HCT116 (cell line): ENCODE results near the gene DHRSX. TPM values are rescaled to one million over a fixed set of nuclear protein-coding genes. Genes with fewer than 3 reads are reported as not detected.

Experiments
- ATAC-seq: fragments of 200-7000 bp; cut with Tn5 transposase; 2 replicates; pipeline ENCODE4 v1.9.1; 2020; ENCODE audit warnings: mild to moderate bottlenecking, moderate library complexity
- BruUV-seq: library from RNA; stranded (reverse); fragments of 400-500 nt; replicated peaks from 2 replicates; lab custom pipeline; 2021; lab: Mats Ljungman, UMichigan
- CTCF ChIA-PET: fragments of 300-600 bp; sonication (Branson Sonifier 250); formaldehyde crosslinking; loops from one replicate; lab custom pipeline; 2021; ENCODE audit warnings: antibody characterized with exemption; lab: Charles Lee
- POLR2A ChIA-PET: fragments of 300-600, 350-600 bp; sonication (Branson Sonifier 250); formaldehyde crosslinking; loops from one replicate; lab custom pipeline; 2021; ENCODE audit warnings: antibody characterized with exemption; lab: Charles Lee
- RAD21 ChIA-PET, 2 experiments: fragments of 300-600 bp; sonication (Branson Sonifier 250); formaldehyde crosslinking; loops; one replicate each; lab custom pipeline; 2023; ENCODE audit warnings: low total read pairs in 2 of 2; ENCODE audit not compliant: uncharacterized antibody in 2 of 2, unreplicated experiment in 2 of 2, low non-redundant PET in 1 of 2; lab: Charles Lee
- DNase-seq: peaks from one replicate; pipeline ENCODE4 v3.0.0-alpha.2; 2010; ENCODE audit warnings: low read depth, low spot score
- H2AFZ ChIP-seq: fragments of 200-600 bp; shearing (Covaris generic), sonication (generic); 2 replicates; pipeline ENCODE4 v1.6.1; 2017; ENCODE audit warnings: low read depth, mixed run types, mixed read lengths, antibody characterized with exemption, low read length; ENCODE audit not compliant: poor library complexity, severe bottlenecking
- H3K27ac ChIP-seq: 2 replicates; pipeline ENCODE4 v1.5.1; 2012; ENCODE audit warnings: low read depth, low read length
- H3K27me3 ChIP-seq: fragments of 200-600 bp; sonication (generic); 2 replicates; pipeline ENCODE4 v1.6.1; 2016; ENCODE audit warnings: mixed run types, low read length, mixed read lengths; ENCODE audit not compliant: insufficient read depth
- H3K36me3 ChIP-seq, 2 experiments: fragments of 200-500 bp in 1 of 2; fragments of 200-600 bp in 1 of 2; sonication (Bioruptor generic) in 1 of 2; sonication (generic) in 1 of 2; 2 replicates each; pipeline versions ENCODE4 v1.5.1 to v1.6.1; 2014 to 2016; ENCODE audit warnings: low read length in 2 of 2, inconsistent platforms in 1 of 2, mixed read lengths in 1 of 2, mixed run types in 1 of 2; ENCODE audit not compliant: insufficient read depth in 2 of 2, control insufficient read depth in 1 of 2
- H3K4me1 ChIP-seq, 2 experiments: fragments of 200-600 bp in 1 of 2; sonication (generic) in 1 of 2; 2 replicates each; pipeline versions ENCODE4 v1.5.1 to v1.6.1; 2012 to 2017; ENCODE audit warnings: low read length in 2 of 2, inconsistent platforms in 1 of 2, mild to moderate bottlenecking in 1 of 2, mixed read lengths in 1 of 2, mixed run types in 1 of 2, moderate library complexity in 1 of 2; ENCODE audit not compliant: insufficient read depth in 2 of 2, control insufficient read depth in 1 of 2
- H3K4me2 ChIP-seq: fragments of 200-600 bp; sonication (generic); 2 replicates; pipeline ENCODE4 v1.6.1; 2017; ENCODE audit warnings: mixed run types, low read length, mixed read lengths
- H3K4me3 ChIP-seq, 2 experiments: fragments of 200-600 bp in 1 of 2; sonication (generic) in 1 of 2; replicated peaks in 1 of 2; 2 replicates each; pipeline ENCODE4 v1.5.1; 2011 to 2016; ENCODE audit warnings: low read length in 2 of 2, control low read depth in 1 of 2, low read depth in 1 of 2, mild to moderate bottlenecking in 1 of 2, mixed read lengths in 1 of 2, mixed run types in 1 of 2
- H3K79me2 ChIP-seq: fragments of 200-600 bp; sonication (generic); 2 replicates; pipeline ENCODE4 v1.6.1; 2017; ENCODE audit warnings: mild to moderate bottlenecking, mixed run types, low read length, moderate library complexity, mixed read lengths; ENCODE audit not compliant: insufficient read depth
- H3K9ac ChIP-seq: fragments of 200-600 bp; sonication (generic); 2 replicates; pipeline ENCODE4 v1.6.1; 2016; ENCODE audit warnings: low read length, mixed read lengths
- H3K9me2 ChIP-seq: fragments of 200-600 bp; sonication (generic), shearing (Covaris generic); 2 replicates; pipeline ENCODE4 v1.6.1; 2017; ENCODE audit warnings: mixed run types, mild to moderate bottlenecking, moderate library complexity; ENCODE audit not compliant: insufficient read depth
- H3K9me3 ChIP-seq, 2 experiments: fragments of 200-500 bp in 1 of 2; fragments of 200-600 bp in 1 of 2; sonication (Bioruptor generic) in 1 of 2; sonication (generic) in 1 of 2; 2 replicates each; pipeline ENCODE4 v1.6.1; 2014 to 2017; ENCODE audit warnings: low read length in 2 of 2, mixed read lengths in 2 of 2, inconsistent platforms in 1 of 2, low read depth in 1 of 2, mild to moderate bottlenecking in 1 of 2, mixed run types in 1 of 2, moderate library complexity in 1 of 2; ENCODE audit not compliant: control insufficient read depth in 1 of 2, insufficient read depth in 1 of 2
- H4K20me1 ChIP-seq: fragments of 200-600 bp; sonication (generic), shearing (Covaris generic); 2 replicates; pipeline ENCODE4 v1.6.1; 2017; ENCODE audit warnings: mixed run types, mild to moderate bottlenecking, moderate library complexity; ENCODE audit not compliant: insufficient read depth
- CBX3 ChIP-seq: IDR thresholded peaks from 2 replicates; pipeline ENCODE4 v1.6.1; 2012; ENCODE audit warnings: low read depth
- CEBPB ChIP-seq: IDR thresholded peaks from 2 replicates; pipeline ENCODE4 v1.6.1; 2012; ENCODE audit warnings: low read depth
- EGR1 ChIP-seq: IDR thresholded peaks from 2 replicates; pipeline ENCODE4 v1.6.1; 2012; ENCODE audit warnings: low read depth
- EZH2 ChIP-seq: fragments of 200-600 bp; sonication (generic); IDR thresholded peaks from 2 replicates; pipeline ENCODE4 v1.6.1; 2017; ENCODE audit warnings: antibody characterized with exemption, mixed run types
- EZH2phosphoT487 ChIP-seq: fragments of 200-600 bp; IDR thresholded peaks from 2 replicates; pipeline ENCODE4 v1.6.1; 2018; ENCODE audit warnings: antibody characterized with exemption, borderline replicate concordance
- RAD21 ChIP-seq: IDR thresholded peaks from 2 replicates; pipeline ENCODE4 v1.6.1; 2012; ENCODE audit warnings: low read depth, mild to moderate bottlenecking
- SP1 ChIP-seq: IDR thresholded peaks from 2 replicates; pipeline ENCODE4 v1.6.1; 2012; ENCODE audit warnings: low read depth
- SRF ChIP-seq: IDR thresholded peaks from 2 replicates; pipeline ENCODE4 v1.6.1; 2012; ENCODE audit warnings: low read depth
- TCF7L2 ChIP-seq: IDR thresholded peaks from 2 replicates; pipeline ENCODE4 v1.7.0; 2011; ENCODE audit warnings: borderline replicate concordance, inconsistent platforms; ENCODE audit not compliant: insufficient read depth, insufficient read length; ENCODE audit errors: extremely low read depth
- YY1 ChIP-seq: IDR thresholded peaks from 2 replicates; pipeline ENCODE4 v1.6.1; 2011; ENCODE audit warnings: low read length, low read depth, moderate library complexity, mild to moderate bottlenecking; ENCODE audit not compliant: insufficient replicate concordance; ENCODE audit errors: extremely low read depth
- ZFX ChIP-seq: fragments of 450-650 bp; IDR thresholded peaks from 2 replicates; pipeline ENCODE4 v1.6.1; 2017
- ZNF274 ChIP-seq: fragments of 200-500 bp; sonication (Bioruptor generic); IDR thresholded peaks from 2 replicates; pipeline ENCODE4 v1.6.1; 2014; ENCODE audit warnings: mild to moderate bottlenecking, low read depth, low read length, inconsistent platforms
- intact Hi-C: fragments of 100-400 bp; cut with micrococcal nuclease; formaldehyde crosslinking; loops from 2 replicates; pipeline ENCODE4 v1.10.0; 2022
- total RNA-seq: library from RNA; stranded (reverse); gene quantifications from one replicate; pipeline ENCODE4 v1.2.1, GENCODE V29; 2021; ENCODE audit not compliant: unreplicated experiment
- TF ChIP-seq, protein P1 (sequence below): IDR thresholded peaks from 2 replicates; pipeline ENCODE4 v1.6.1; 2011; ENCODE audit warnings: mild to moderate bottlenecking, low read length, moderate library complexity; ENCODE audit not compliant: insufficient replicate concordance; ENCODE audit errors: extremely low read depth
- TF ChIP-seq, protein P2 (sequence below): IDR thresholded peaks from 2 replicates; pipeline ENCODE4 v1.6.1; 2012
- TF ChIP-seq, protein P3 (sequence below): IDR thresholded peaks from 2 replicates; pipeline ENCODE4 v1.6.1; 2012; ENCODE audit warnings: low read depth

DHRSX gene
- total RNA-seq, 1 experiment from 2014 or later = 11.9 TPM

DNA sequence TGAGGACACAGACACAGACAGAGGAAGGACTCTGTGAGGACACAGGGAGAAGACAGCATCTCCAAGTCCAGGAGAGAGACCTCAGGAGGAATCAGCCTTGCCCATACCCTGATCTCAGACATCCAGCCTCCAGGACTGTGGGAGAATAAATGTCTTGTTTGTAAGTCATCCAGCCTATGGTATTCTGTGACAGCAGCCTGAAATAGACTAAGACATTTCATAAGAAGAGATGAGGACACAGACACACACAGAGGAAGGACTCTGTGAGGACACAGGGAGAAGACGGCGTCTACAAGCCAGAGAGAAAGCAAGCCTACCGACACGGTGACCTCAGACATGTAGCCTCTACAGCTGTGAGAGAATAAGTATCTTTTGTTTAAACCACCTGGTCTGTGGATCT is 112.1 kb downstream of the DHRSX start:
- peaks cover 48 to 80% of the 10 kb centered on the region in 2 experiments for H3K4me1 ChIP-seq
- peak overlapping the region; percentile 66 for H3K4me2 ChIP-seq
- CTCF ChIA-PET = no interaction called here
- RAD21 ChIA-PET = no interaction called here
- H3K4me3 ChIP-seq = no peak overlapping the region
- H3K27me3 ChIP-seq = no peaks in the 10 kb centered on the region
- no peaks in the 10 kb centered on the region for H3K36me3 ChIP-seq
- H3K9me2 ChIP-seq = no peaks in the 10 kb centered on the region
- H3K27ac ChIP-seq = peak overlapping the region; percentile 82
- TF ChIP-seq ZNF274 (no peak), EZH2phosphoT487 (no peak), YY1 (no peak), EGR1 (no peak), TCF7L2 (no peak), CBX3 (no peak), SRF (no peak), SP1 (no peak), EZH2 (no peak), CEBPB (no peak), RAD21 (no peak), ZFX (no peak)
- TF ChIP-seq, protein P1, sequence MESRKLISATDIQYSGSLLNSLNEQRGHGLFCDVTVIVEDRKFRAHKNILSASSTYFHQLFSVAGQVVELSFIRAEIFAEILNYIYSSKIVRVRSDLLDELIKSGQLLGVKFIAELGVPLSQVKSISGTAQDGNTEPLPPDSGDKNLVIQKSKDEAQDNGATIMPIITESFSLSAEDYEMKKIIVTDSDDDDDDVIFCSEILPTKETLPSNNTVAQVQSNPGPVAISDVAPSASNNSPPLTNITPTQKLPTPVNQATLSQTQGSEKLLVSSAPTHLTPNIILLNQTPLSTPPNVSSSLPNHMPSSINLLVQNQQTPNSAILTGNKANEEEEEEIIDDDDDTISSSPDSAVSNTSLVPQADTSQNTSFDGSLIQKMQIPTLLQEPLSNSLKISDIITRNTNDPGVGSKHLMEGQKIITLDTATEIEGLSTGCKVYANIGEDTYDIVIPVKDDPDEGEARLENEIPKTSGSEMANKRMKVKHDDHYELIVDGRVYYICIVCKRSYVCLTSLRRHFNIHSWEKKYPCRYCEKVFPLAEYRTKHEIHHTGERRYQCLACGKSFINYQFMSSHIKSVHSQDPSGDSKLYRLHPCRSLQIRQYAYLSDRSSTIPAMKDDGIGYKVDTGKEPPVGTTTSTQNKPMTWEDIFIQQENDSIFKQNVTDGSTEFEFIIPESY = no peak
- TF ChIP-seq, protein P2, sequence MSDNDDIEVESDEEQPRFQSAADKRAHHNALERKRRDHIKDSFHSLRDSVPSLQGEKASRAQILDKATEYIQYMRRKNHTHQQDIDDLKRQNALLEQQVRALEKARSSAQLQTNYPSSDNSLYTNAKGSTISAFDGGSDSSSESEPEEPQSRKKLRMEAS = no peak
- TF ChIP-seq, protein P3, sequence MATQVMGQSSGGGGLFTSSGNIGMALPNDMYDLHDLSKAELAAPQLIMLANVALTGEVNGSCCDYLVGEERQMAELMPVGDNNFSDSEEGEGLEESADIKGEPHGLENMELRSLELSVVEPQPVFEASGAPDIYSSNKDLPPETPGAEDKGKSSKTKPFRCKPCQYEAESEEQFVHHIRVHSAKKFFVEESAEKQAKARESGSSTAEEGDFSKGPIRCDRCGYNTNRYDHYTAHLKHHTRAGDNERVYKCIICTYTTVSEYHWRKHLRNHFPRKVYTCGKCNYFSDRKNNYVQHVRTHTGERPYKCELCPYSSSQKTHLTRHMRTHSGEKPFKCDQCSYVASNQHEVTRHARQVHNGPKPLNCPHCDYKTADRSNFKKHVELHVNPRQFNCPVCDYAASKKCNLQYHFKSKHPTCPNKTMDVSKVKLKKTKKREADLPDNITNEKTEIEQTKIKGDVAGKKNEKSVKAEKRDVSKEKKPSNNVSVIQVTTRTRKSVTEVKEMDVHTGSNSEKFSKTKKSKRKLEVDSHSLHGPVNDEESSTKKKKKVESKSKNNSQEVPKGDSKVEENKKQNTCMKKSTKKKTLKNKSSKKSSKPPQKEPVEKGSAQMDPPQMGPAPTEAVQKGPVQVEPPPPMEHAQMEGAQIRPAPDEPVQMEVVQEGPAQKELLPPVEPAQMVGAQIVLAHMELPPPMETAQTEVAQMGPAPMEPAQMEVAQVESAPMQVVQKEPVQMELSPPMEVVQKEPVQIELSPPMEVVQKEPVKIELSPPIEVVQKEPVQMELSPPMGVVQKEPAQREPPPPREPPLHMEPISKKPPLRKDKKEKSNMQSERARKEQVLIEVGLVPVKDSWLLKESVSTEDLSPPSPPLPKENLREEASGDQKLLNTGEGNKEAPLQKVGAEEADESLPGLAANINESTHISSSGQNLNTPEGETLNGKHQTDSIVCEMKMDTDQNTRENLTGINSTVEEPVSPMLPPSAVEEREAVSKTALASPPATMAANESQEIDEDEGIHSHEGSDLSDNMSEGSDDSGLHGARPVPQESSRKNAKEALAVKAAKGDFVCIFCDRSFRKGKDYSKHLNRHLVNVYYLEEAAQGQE = no peak
- no peaks in the 10 kb centered on the region for H4K20me1 ChIP-seq
- no peak overlapping the region for H2AFZ ChIP-seq
- H3K79me2 ChIP-seq = no peaks in the 10 kb centered on the region
- ATAC-seq (no peak), DNase-seq (no peak)
- POLR2A ChIA-PET = no interaction called here
- H3K9ac ChIP-seq = peak overlapping the region; percentile 35; the same call in 1 of the 2 replicates
- intact Hi-C loops = no loop called here
- BruUV-seq = no TSS peak
- H3K9me3 ChIP-seq = no peaks in the 10 kb centered on the region
